ENCODE results near the gene MPP7.

- no peak for TF ChIP-seq CTCF (IDR thresholded peaks at IDR 0.05; ENCODE audit: insufficient read depth, low read length, poor library complexity, severe bottlenecking)
- no peak for TF ChIP-seq EZH2phosphoT487 (conservative IDR thresholded peaks at IDR 0.05; ENCODE audit: low read length)
These were observed 17.0 kb downstream of the MPP7 start for GRCh38 chr10:28285816-28286215.

Data from SU-DHL-6 (cell line).